Measurements from ENCODE around the gene SLC39A8. TPM values are rescaled to one million over a fixed set of nuclear protein-coding genes. Genes with fewer than 3 reads are reported as not detected.

The SLC39A8 gene
- total RNA-seq, 2 donors from 2014 or later: 64.4 to 76.4 TPM

DNA sequence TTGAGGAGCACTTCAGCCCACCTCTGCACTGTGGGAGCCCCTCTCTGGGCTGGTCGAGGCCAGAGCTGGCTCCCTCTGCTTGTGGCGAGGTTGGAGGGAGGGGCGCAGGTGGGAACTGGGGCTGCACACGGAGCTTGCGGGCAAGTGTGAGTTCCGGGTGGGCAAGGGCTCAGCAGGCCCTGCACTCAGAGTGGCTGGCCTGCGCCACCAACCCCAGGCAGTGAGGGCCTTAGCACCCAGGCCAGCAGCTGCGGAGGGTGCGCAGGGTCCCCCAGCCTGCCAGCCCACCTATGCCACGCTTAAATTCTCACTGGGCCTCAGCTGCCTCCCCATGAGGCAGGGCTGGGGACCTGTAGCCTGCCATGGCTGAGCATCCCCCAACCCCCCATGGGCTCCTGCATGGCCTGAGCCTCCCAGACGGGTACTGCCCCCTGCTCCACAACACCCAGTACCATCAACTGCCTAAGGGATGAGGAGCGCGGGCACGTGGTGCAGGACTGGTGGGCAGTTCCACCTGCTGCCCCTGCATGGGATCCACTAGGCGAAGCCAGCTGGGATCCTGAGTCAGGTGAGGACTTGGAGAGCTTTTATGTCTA lies 110.9 kb downstream of the SLC39A8 start:
- Mint-ChIP-seq H3K27me3 (ENCODE audit: insufficient read depth) (no peaks in the 10 kb centered on the region), H3K36me3 (ENCODE audit: low read depth) (peaks cover 3% of the 10 kb centered on the region), H3K4me3 (no peak overlapping the region), H3K27ac (no peak overlapping the region), H3K4me1 (no peaks in the 10 kb centered on the region), H3K9me3 (peaks cover 25% of the 10 kb centered on the region)
- Histone ChIP-seq H3K4me3 (ENCODE audit: low read length) (no peak overlapping the region), H3K4me1 (ENCODE audit: control insufficient read depth, insufficient read depth, low read length) (no peaks in the 10 kb centered on the region), H3K9ac (ENCODE audit: extremely low read depth, low read length, poor library complexity, severe bottlenecking) (no peak overlapping the region), H3K27ac (ENCODE audit: low read depth, low read length) (no peak overlapping the region), H3K27me3 (ENCODE audit: control insufficient read depth, insufficient read depth, low read length, poor library complexity, severe bottlenecking) (no peaks in the 10 kb centered on the region), H3K9me3 (ENCODE audit: control insufficient read depth, low read length) (peaks cover 6% of the 10 kb centered on the region), H3K36me3 (ENCODE audit: control insufficient read depth, insufficient read depth, low read length) (no peaks in the 10 kb centered on the region)
- no peak for DNase-seq
- TF ChIP-seq, protein P1, sequence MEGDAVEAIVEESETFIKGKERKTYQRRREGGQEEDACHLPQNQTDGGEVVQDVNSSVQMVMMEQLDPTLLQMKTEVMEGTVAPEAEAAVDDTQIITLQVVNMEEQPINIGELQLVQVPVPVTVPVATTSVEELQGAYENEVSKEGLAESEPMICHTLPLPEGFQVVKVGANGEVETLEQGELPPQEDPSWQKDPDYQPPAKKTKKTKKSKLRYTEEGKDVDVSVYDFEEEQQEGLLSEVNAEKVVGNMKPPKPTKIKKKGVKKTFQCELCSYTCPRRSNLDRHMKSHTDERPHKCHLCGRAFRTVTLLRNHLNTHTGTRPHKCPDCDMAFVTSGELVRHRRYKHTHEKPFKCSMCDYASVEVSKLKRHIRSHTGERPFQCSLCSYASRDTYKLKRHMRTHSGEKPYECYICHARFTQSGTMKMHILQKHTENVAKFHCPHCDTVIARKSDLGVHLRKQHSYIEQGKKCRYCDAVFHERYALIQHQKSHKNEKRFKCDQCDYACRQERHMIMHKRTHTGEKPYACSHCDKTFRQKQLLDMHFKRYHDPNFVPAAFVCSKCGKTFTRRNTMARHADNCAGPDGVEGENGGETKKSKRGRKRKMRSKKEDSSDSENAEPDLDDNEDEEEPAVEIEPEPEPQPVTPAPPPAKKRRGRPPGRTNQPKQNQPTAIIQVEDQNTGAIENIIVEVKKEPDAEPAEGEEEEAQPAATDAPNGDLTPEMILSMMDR (conservative IDR thresholded peaks at IDR 0.05): no peak
- 94 to 97% methylated on average over 6 to 15 of the region's 15 CpGs for WGBS, 2 experiments (ENCODE audit: insufficient coverage in 1 of 2, insufficient read length in 1 of 2)

DNA sequence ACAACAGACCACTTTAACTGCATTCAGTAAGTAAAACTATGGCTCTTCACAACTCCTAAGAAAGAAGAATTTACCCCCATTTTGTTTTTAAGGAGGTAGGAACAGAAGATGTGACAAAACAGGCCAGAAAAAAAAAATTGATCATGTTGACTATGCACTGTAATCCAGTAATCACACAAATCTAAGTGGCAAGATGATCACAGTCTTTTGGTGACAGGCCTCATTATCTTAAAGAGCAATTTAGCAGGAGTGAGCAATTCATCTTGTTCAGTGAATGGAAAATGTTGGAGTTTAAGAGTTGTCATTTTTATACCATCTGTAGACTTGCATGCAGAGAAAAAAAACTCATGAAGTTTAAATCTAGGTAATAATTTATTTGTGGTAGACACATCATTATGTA lies 115.1 kb downstream of the SLC39A8 start:
- no peak overlapping the region for H3K27ac Mint-ChIP-seq

DNA sequence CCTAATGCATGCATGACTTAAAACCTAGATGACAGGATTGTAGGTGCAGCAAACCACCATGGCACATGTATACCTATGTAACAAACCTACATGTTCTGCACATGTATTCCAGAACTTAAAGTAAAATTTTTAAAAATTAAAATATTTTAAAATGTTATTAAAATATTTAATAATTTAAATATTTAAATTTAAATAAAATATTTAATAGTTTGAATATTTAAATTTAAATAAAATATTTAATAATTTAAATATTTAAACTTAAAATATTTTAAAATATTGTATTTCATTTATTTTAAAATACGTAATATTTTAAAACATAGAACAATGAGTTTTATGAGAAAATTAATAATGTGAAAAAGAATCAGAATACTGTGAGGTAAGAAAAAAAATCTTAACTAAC lies 117.9 kb downstream of the SLC39A8 start:
- TF ChIP-seq, protein P1 (conservative IDR thresholded peaks at IDR 0.05): no peak
- Histone ChIP-seq H3K4me3 (ENCODE audit: low read length) (no peak overlapping the region), H3K9me3 (ENCODE audit: control insufficient read depth, low read length) (peaks cover 5% of the 10 kb centered on the region), H3K27ac (ENCODE audit: low read depth, low read length) (no peak overlapping the region), H3K9ac (ENCODE audit: extremely low read depth, low read length, poor library complexity, severe bottlenecking) (no peak overlapping the region), H3K36me3 (ENCODE audit: control insufficient read depth, insufficient read depth, low read length) (no peaks in the 10 kb centered on the region), H3K27me3 (ENCODE audit: control insufficient read depth, insufficient read depth, low read length, poor library complexity, severe bottlenecking) (no peaks in the 10 kb centered on the region), H3K4me1 (ENCODE audit: control insufficient read depth, insufficient read depth, low read length) (no peaks in the 10 kb centered on the region)
- Mint-ChIP-seq H3K36me3 (ENCODE audit: low read depth) (no peaks in the 10 kb centered on the region), H3K27me3 (ENCODE audit: insufficient read depth) (no peaks in the 10 kb centered on the region), H3K9me3 (peaks cover 18% of the 10 kb centered on the region), H3K27ac (no peak overlapping the region), H3K4me3 (no peak overlapping the region), H3K4me1 (no peaks in the 10 kb centered on the region)
- no CpG with 5 or more reads among the region's 1 CpG for WGBS, 2 experiments (ENCODE audit: insufficient coverage in 1 of 2, insufficient read length in 1 of 2)
- DNase-seq: no peak

More for the DNA sequence above, 115.1 kb downstream of the SLC39A8 start:
- H3K27me3 ChIP-seq (ENCODE audit: control insufficient read depth, insufficient read depth, low read length, poor library complexity, severe bottlenecking): no peaks in the 10 kb centered on the region
- no peaks in the 10 kb centered on the region for H3K4me1 ChIP-seq (ENCODE audit: control insufficient read depth, insufficient read depth, low read length)
- DNase-seq: no peak
- no peaks in the 10 kb centered on the region for H3K36me3 ChIP-seq (ENCODE audit: control insufficient read depth, insufficient read depth, low read length)
- peaks cover under 1% of the 10 kb centered on the region for H3K36me3 Mint-ChIP-seq (ENCODE audit: low read depth)
- H3K9ac ChIP-seq (ENCODE audit: extremely low read depth, low read length, poor library complexity, severe bottlenecking): no peak overlapping the region
- no peaks in the 10 kb centered on the region for H3K27me3 Mint-ChIP-seq (ENCODE audit: insufficient read depth)
- no peak overlapping the region for H3K4me3 ChIP-seq (ENCODE audit: low read length)
- H3K9me3 ChIP-seq (ENCODE audit: control insufficient read depth, low read length): peaks cover 12% of the 10 kb centered on the region
- no peak overlapping the region for H3K4me3 Mint-ChIP-seq
- H3K9me3 Mint-ChIP-seq: peaks cover 37% of the 10 kb centered on the region
- no peak overlapping the region for H3K27ac ChIP-seq (ENCODE audit: low read depth, low read length)
- TF ChIP-seq, protein P1 (conservative IDR thresholded peaks at IDR 0.05): no peak
- no peaks in the 10 kb centered on the region for H3K4me1 Mint-ChIP-seq
